IPS-18c (cell line): ENCODE data around the gene GALNT2.

Source experiments
- H3K4me3 ChIP-seq: 2 replicates; pipeline ENCODE4 v1.7.0; 2013; ENCODE audit warnings: low read depth, mild to moderate bottlenecking, low read length, moderate library complexity; ENCODE audit not compliant: insufficient read depth
- H3K9me3 ChIP-seq: one replicate; pipeline ENCODE4 v1.6.1; 2013; ENCODE audit warnings: mild to moderate bottlenecking, low read length, moderate library complexity; ENCODE audit not compliant: control insufficient read depth, insufficient read depth

Gene GALNT2

DNA sequence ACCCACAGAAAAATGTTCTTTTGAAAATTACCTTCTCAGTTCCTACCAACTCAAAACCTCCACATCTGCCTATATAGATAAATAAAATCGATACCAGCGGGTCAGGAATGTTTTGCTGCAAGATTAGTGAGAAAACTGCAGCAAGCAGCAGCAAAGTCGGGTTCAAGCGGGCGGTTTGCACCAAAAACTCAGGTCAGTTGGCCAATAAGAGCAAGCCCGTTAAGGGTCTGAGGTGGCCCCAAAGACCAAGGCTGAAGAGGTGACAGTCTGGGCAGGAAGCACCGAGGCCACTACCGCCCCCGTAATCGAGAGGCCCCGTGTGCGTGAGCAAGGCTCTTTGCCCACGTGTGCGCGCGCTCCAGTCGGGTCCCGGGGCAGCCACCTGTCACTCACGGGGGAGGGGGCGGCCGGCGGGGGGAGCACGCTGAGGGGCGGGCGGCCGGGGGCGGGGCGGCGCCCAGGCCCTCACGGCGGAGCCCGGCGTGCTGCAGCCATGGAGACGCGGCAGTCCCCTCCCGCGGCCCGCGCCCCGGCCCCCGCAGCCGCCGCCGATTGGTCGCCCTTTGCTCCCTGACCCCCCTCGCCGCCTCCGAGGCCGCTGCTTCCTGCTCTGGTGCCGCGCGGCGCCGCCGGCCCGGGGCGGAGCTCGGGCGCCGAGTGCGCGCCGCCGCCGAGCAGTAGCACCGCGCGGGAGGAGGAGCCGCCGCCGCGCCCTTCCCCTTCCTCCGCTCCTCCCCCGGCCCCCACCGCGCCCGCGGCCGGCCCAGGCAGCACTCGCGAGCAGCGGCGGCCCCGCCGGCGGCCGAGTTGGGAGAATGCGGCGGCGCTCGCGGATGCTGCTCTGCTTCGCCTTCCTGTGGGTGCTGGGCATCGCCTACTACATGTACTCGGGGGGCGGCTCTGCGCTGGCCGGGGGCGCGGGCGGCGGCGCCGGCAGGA lies at the start of gene GALNT2:
GALNT2 (plus strand) TSS at position 773 of the 939 bp plus-strand sequence; CDS start at position 816, 43 bp downstream.
- H3K9me3 ChIP-seq, result no peaks in the 10 kb centered on the region
- peak within 1 kb of the TSS; percentile 86 for H3K4me3 ChIP-seq

DNA sequence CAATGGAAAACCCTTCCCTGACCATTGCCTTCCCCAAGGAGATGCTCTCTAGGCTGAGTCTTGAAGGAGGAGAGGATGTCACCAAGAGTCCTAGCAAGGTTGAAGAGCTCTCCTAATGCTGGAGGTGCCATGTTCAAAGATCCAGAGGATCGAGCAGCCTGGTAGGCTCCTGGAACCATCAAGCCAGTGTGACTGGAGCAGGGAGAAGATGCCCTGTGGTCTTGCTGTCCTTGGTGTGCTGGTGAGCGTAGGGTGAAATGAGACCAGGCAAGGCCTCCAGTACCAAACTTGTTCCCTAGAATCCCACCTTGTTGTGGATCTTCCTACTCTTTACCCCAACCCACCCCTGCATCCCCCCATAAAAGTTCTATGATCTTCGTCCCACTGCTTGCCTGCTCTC lies 46.6 kb upstream of the GALNT2 start:
- Histone ChIP-seq H3K9me3 (no peaks in the 10 kb centered on the region), H3K4me3 (no peak overlapping the region)

DNA sequence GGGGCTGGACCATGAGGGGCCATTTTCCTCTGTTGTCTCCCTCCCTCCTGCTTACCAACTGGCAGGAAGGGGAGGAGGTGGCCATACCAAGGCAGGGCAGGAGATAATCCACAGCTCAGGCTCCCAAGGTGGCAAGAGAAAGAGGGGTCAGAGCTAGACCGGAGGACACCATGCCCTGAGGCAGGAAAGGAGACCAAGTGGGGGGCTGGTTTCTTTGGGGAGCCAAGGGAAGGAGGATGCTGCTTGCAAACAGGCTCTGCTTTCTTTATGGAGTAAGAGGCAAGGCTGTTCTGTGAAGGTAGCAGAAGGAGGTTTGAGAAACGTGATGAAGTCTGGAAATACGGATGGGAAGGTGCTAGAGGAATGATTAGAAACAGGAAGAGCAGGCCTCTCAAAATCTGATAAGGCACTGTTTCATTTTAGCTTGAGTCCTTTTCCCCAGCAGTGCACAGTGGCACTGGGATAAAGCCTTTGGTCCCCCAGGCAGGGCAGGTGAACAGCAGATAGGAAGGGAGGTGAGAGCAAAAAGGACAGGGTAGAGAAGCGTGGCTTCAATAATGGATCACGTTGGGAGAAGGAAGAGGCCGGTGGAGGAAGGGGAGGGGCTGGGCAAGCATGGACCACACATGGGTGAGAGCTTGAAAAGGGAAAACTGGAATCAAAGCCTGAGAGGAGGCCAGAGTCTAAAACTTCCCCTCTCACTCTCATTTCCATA lies 44.2 kb upstream of the GALNT2 start:
- no peak overlapping the region for H3K4me3 ChIP-seq
- H3K9me3 ChIP-seq, result no peaks in the 10 kb centered on the region

DNA sequence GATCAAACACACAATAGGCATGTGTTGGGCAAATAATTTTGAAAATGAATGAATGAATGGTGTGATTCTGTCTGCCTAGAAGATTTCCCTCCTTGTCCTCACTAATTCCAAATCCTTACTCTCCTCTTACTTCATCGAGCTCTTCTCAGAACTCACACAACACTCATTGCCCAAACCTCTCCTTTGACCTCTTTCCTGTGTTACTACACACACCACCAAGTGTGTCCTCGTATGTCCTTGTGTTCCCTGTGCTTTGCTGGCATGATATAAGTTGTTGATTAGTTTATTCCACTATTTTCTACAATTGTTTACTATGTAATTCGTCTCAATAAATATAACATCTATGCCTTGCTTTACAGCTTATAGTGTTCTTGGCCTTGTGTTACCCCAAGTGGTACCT lies 41.4 kb upstream of the GALNT2 start:
- H3K4me3 ChIP-seq, result no peak overlapping the region
- H3K9me3 ChIP-seq, result no peaks in the 10 kb centered on the region

DNA sequence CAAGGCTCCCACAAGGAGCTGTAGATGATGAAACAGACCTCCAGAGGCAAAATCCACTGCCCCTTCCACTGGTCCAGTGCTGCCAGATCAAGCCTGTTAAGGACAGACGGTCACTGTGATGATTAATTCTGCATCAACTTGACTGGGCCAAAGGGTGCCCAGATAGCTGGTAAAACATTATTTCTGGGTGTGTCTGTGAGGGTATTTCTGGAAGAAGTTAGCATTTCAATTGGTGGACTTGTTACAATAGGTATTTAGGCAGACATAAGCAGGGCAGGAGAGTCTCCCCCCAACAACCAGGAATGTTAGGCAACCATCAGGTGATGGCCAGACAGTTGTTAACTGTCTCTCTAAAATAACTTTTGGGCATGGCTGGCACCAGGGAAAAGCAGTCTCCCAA lies 40.9 kb upstream of the GALNT2 start:
- Histone ChIP-seq H3K9me3 (no peaks in the 10 kb centered on the region), H3K4me3 (no peak overlapping the region)

DNA sequence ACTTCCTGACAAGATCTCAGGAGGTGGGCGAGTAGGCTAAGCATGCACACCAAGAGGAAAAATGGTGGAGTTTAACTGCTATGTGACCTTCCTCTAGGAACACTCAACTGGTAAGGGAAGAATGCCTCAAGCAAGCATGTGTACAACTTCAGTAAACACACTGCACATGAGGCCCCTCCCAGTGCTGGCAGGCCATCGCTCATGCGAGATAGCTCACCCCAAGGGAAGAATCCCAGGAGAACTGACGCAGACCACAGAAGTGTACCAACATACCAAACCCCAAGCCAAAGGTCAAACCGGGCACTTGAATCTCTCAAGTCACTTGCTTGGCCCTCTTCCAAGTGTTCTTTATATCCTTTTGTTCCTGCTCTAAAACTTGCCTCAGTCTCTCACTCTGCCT lies 40.5 kb upstream of the GALNT2 start:
- no peak overlapping the region for H3K4me3 ChIP-seq

DNA sequence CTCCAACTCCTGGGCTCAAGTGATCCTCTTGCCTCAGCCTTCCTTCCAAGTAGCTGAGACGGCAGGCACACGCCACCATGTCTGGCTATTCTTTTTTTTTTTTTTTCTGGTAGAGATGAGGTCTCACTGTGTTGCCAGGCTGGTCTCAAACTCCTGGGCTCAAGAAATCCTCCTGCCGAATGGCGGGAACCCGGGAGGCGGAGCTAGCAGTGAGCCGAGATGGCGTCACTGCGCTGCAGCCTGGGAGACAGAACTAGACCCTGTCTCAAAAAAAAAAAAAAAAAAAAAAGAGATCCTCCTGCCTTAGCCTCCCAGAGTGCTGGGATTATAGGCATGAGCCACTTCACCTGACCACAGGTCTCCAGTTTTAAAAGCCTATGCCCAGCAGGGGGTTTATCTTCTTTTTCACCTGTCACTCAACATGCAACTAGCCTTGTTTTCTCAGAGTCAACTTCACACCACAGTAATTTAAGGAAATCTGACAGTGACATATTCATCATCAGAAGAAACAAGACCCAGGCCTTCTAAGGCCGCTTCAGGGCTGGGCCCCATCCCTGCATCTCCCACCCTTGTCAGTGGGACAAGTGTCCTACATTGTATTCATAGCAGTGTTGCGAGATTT lies 38.3 kb upstream of the GALNT2 start:
- Histone ChIP-seq H3K9me3 (no peaks in the 10 kb centered on the region), H3K4me3 (no peak overlapping the region)

More for the DNA sequence above, 40.5 kb upstream of the GALNT2 start:
- H3K9me3 ChIP-seq, result no peaks in the 10 kb centered on the region

DNA sequence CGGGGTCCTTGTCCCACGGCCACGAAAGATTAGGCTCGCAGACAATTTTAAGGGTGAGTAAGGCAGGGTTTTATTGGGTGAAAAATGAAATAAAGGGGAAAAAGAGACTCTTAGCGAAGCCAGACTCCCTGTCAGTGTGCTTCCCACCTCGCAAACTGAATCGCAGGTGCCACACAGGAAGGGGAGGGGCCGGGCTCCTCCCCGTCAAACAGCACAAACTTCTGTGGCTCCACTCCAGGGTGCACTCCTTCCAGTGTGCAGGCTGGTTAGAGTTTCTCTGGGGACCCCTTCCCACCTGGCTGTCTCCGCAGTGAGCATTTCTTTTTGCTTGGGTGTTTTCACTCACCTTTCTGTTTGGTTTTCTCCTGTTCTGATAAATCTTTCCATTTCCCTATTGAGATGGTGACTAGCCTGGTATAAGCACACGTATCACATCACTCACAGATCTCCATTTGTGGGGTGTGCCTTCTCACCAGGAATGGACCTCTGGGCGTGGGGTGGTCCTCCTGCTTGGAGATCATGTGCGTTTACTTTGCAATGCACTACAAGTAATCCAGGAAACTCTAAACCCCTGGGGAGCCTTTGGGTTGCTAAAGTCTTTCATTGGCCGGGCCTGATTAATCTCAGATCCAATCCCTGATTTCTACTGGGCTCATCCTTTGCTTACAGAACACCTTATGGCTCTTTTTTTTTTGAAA lies 37.6 kb upstream of the GALNT2 start:
- Histone ChIP-seq H3K4me3 (no peak overlapping the region), H3K9me3 (no peaks in the 10 kb centered on the region)

DNA sequence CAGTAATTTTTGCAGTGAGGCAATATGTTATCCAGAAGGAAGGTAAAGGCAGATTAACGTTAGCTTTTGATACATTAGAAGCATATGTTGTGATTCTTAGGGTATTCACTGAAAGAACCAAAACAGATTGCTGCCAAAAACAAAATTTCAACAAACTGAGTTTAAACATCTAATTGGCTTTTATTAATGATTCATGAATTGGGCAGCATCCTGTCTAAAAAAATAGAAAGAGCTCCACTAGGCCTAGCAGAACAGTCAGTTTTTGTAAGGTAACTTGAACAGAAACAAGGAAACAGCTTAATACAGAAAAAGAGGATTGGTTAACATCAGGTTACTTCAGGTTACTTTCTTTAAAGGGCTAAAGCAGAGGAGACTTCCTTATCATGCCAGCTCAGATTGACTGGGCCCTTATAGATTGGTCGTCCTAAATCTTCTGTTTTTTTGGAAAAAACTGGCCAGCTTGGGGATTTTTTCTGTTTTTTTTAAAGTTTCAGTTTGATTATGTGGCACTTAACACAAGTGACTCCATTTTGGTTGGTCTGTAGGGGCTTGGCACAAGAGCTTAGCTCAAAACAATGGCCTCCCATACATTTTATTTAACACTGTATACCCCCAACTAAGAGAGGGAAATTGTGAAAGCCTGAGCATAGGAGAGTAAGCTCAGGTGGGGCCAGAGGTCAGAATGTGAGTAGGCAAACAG lies 36.8 kb upstream of the GALNT2 start:
- no peak overlapping the region for H3K4me3 ChIP-seq
- no peaks in the 10 kb centered on the region for H3K9me3 ChIP-seq

DNA sequence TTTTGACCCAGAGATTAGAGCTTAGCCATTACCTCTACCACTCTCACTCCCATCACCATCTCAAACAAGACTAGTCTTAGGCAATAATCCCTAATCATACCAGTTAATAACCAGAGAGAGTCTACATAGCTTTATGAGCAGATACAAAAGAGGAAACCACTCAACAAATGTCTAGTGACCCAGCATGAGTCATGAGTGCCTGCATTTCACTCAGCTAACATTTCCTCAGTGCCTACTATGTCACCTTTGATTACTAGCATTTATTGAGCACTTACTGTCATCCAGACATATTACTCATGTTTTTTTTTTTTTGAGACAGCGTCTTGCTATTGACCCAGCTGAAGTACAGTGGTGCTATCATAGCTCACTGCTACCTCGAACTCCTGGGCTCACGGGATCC lies 35.9 kb upstream of the GALNT2 start:
- Histone ChIP-seq H3K4me3 (no peak overlapping the region), H3K9me3 (no peaks in the 10 kb centered on the region)

DNA sequence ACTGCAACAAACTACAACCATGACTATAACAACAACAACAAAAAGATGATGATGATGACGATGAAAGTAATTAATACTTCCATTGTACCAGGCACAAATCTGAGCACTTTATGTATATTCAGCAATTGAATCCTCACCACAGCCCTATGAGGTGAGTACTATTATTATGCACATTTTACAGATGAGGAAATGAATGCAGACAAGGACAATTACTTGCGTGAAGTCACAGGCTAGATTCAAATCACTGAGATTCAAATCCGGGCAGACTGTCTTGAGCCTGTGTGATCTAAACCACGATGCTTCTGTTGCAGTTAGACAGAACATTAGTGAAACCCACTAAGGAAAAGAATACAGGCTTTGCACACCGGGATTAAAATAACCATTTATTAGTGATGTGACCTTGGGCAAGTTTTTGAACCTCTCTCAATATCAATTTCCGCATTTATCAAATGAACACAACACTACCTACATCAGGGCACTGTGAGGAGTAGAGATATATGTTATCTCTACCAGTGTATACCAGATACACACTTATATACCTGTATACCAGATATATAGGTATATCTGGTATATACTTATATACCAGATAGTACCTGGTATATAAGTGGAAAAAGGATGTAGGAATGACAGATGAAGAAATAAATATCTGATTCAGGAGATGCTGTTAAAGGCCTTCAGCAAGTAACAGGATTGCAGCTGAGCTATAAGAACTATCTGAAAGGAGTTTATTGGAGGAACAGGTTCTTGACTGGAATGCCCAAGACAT lies 34.3 kb upstream of the GALNT2 start:
- Histone ChIP-seq H3K4me3 (no peak overlapping the region), H3K9me3 (no peaks in the 10 kb centered on the region)

DNA sequence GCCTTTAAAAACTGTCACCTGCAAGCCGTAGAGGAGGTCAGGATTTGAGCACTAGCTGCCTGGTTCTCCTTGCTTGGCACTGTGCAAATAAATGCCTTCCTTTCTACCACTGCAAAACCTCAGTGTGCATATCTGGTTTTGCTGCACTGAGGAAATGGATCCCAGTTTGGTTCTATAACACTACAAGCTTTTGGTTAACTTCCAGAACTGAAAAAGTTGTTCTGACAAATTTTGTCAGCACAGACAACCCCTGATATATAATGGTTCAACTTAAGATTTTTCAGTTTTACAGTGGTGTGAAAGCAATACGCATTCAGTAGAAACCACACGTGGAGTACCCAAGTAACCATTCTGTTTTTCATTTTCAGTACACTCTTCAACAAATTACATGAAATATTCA lies 29.8 kb upstream of the GALNT2 start:
- Histone ChIP-seq H3K9me3 (no peaks in the 10 kb centered on the region), H3K4me3 (no peak overlapping the region)

DNA sequence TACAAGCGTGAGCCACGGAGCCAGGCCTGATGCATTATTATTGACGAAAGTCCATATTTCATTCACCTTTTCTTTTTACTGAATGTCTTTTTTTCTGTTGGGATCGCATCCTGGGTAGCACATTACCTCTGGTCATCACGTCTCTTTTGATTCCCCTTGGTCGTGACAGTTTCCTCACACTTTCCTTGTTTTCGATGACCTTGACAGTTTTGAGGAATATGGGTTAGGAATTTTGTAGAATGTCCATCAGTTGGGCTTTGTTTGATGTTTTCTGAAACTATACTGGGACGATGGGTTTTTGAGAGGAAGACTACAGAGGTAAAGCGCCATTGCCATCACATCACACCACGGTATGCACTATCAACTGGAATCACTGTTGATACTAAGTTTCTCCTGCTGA lies 26.6 kb upstream of the GALNT2 start:
- Histone ChIP-seq H3K4me3 (no peak overlapping the region), H3K9me3 (no peaks in the 10 kb centered on the region)

DNA sequence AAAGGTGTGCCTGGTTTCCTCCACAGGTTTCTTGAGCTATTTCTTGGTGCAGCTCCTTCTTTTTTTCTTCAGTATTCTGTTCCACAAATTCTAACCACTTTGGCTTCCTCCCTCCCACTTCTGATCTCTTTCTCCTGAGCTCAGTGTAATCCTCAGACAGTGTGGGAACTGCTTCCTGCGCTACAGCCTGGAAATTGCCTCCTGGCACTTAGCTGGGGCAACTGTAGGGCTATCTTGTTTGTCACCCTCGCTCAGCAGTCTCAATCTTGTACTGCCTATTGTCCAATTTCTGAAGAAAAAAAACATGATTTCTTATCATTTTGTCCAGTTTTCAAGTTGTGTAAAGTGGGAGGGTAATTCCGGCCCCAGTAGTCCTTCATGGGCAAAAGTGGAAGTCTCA lies 24.0 kb upstream of the GALNT2 start:
- Histone ChIP-seq H3K4me3 (no peak overlapping the region), H3K9me3 (no peaks in the 10 kb centered on the region)

DNA sequence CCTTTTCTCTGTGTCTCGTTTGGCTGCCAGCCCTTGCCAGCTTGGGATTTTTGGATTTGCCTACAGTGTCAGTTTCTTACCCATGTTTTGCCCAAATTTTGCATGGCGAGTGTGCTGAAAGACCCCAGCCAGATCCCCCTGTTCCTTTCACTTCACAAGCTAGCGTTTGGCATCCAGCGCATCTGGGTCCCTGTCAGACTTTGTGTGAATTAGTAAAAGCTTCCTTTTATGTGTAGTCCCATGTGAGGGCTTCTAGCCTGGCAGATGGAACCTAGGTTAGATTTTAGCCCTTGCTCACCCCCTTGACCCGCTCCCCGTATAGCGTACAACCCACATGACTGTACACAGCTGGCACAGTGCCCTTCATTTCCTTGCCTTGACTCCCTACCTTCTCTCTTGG lies 22.3 kb upstream of the GALNT2 start:
- no peak overlapping the region for H3K4me3 ChIP-seq

DNA sequence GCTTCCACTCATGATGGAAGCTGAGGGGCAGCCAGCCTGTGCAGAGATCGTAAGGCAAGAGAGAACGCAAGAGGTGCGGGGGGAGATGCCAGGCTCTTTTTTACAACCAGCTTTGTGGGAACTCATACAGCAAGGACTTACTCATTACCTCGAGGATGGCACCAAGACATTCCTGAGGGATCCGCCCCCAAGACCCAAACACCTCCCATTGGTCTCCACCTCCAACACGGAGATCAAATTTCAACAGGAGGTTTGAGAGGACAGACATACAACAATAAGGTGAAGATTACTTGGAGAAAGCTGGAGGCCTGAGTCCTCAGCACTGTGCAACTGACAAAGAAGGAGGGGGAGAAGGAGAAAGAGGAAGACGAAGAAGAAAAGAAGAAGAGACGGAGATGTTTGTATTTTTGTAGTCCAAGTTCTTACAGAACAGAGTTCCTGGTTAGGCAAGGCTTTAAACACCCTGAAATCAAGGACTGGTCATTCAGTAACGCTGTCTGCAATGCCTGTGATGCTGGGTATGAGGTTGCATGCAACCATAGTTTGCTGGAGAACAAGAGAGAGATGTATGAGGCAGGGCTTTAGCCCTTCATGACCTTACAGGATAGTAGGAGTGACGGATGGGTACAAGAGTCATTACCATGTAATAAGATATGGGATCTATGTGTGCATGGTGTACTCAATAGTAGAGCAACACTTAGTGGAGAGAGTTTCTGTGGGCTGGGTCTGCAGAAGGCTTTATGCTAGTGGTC lies 19.7 kb upstream of the GALNT2 start:
- H3K4me3 ChIP-seq, result no peak overlapping the region
- no peaks in the 10 kb centered on the region for H3K9me3 ChIP-seq

More for the DNA sequence above, 22.3 kb upstream of the GALNT2 start:
- H3K9me3 ChIP-seq, result no peaks in the 10 kb centered on the region
